HepG2 (cell line): ENCODE measurements around the gene SYNDIG1. TPM values are rescaled to one million over a fixed set of nuclear protein-coding genes. Genes with fewer than 3 reads are reported as not detected.

Experiments used
- ATAC-seq: fragments of 200-7000 bp; cut with Tn5 transposase; 3 replicates; pipeline ENCODE4 v1.9.1; 2020; ENCODE audit warnings: mild to moderate bottlenecking, moderate library complexity
- BruUV-seq: library from RNA; stranded (reverse); fragments of 400-500 nt; replicated peaks from 2 replicates; lab custom pipeline; 2021; lab: Mats Ljungman, UMichigan
- CTCF ChIA-PET: fragments of 300-600 bp; formaldehyde crosslinking; extraction: SDS; loops from one replicate; lab custom pipeline; 2021; ENCODE audit warnings: low total read pairs, inconsistent platforms, low intra/inter-chr PET ratio; lab: Yijun Ruan, JAX
- POLR2A ChIA-PET: fragments of 350-600 bp; sonication (Branson Sonifier 250); formaldehyde crosslinking; loops from one replicate; lab custom pipeline; 2020; ENCODE audit warnings: antibody characterized with exemption, inconsistent platforms; lab: Yijun Ruan, JAX
- DNase-seq: peaks from one replicate; pipeline ENCODE4 v3.0.0-alpha.2; 2015; ENCODE audit warnings: low spot score
- FAIRE-seq: peaks from 3 replicates; lab custom pipeline; 2011; peaks lifted over from hg19 to GRCh38; lab: Jason Lieb, UNC
- H2AFZ ChIP-seq: one replicate; pipeline ENCODE4 v1.6.1; 2011; ENCODE audit warnings: low read length, inconsistent platforms
- H3K27ac ChIP-seq: fragments of 300-600 bp; 3 replicates; pipeline ENCODE4 v1.8.0; 2011; ENCODE audit warnings: mixed run types, mild to moderate bottlenecking, mixed read lengths, low read length, inconsistent platforms; ENCODE audit not compliant: insufficient read depth; ENCODE audit errors: extremely low read length
- H3K27me3 ChIP-seq, 2 experiments: fragments of 200-600 bp in 1 of 2; 2 replicates in 1 of 2; 3 replicates in 1 of 2; pipeline versions ENCODE4 v1.6.0 to v1.8.0; 2011; ENCODE audit warnings: low read length in 2 of 2, mild to moderate bottlenecking in 2 of 2, moderate library complexity in 2 of 2, inconsistent platforms in 1 of 2; ENCODE audit not compliant: insufficient read depth in 2 of 2, control insufficient read depth in 1 of 2
- H3K36me3 ChIP-seq, 2 experiments: fragments of 200-600 bp in 1 of 2; replicated peaks in 1 of 2; 2 replicates in 1 of 2; 3 replicates in 1 of 2; pipeline versions ENCODE4 v1.5.1 to v1.8.0; 2011; ENCODE audit warnings: low read length in 2 of 2, inconsistent platforms in 1 of 2; ENCODE audit not compliant: insufficient read depth in 2 of 2, control insufficient read depth in 1 of 2
- H3K4me1 ChIP-seq: 2 replicates; pipeline ENCODE4 v1.5.1; 2012; ENCODE audit warnings: low read length, inconsistent platforms; ENCODE audit not compliant: insufficient read depth
- H3K4me2 ChIP-seq: 2 replicates; pipeline ENCODE4 v1.6.0; 2011; ENCODE audit warnings: low read depth, low read length, inconsistent platforms
- H3K4me3 ChIP-seq, 3 experiments: fragments of 200-600 bp in 1 of 3; sonication (generic), shearing (Covaris generic) in 1 of 3; replicated peaks in 1 of 3; 2 replicates each; pipeline ENCODE4 v1.5.1; 2011 to 2016; ENCODE audit warnings: low read length in 3 of 3, inconsistent platforms in 2 of 3, low read depth in 2 of 3, mild to moderate bottlenecking in 2 of 3, control low read depth in 1 of 3, mixed read lengths in 1 of 3; ENCODE audit not compliant: insufficient read depth in 1 of 3
- H3K79me2 ChIP-seq: one replicate; pipeline ENCODE4 v1.6.1; 2011; ENCODE audit warnings: low read length, inconsistent platforms; ENCODE audit not compliant: insufficient read depth
- H3K9ac ChIP-seq: 2 replicates; pipeline ENCODE4 v1.6.0; 2011; ENCODE audit warnings: mild to moderate bottlenecking, low read depth, low read length, inconsistent platforms; ENCODE audit not compliant: insufficient read depth
- H3K9me3 ChIP-seq: 2 replicates; pipeline ENCODE4 v1.5.1; 2012; ENCODE audit warnings: mild to moderate bottlenecking, low read length
- H4K20me1 ChIP-seq: 2 replicates; pipeline ENCODE4 v1.6.0; 2011; ENCODE audit warnings: inconsistent platforms, mild to moderate bottlenecking, low read length, moderate library complexity; ENCODE audit not compliant: insufficient read depth
- ARID3A ChIP-seq: IDR thresholded peaks from 2 replicates; pipeline ENCODE4 v1.6.1; 2012; ENCODE audit warnings: low read depth, low read length, improper control_type of control experiment
- HNRNPH1 ChIP-seq: fragments of 200-400 bp; formaldehyde crosslinking; optimal IDR thresholded peaks from 2 replicates; pipeline ENCODE3; 2017; ENCODE audit warnings: mild to moderate bottlenecking, low read depth, low read length
- KDM5B ChIP-seq: sonication (generic); formaldehyde crosslinking; IDR thresholded peaks from 2 replicates; pipeline ENCODE4 v1.4.0; 2020; ENCODE audit warnings: missing genetic modification reagents, mild to moderate bottlenecking, borderline replicate concordance
- NFIC ChIP-seq: IDR thresholded peaks from 2 replicates; pipeline ENCODE4 v1.6.1; 2012; ENCODE audit warnings: mild to moderate bottlenecking, low read length, inconsistent platforms
- NR2C2 ChIP-seq: sonication (generic); formaldehyde crosslinking; IDR thresholded peaks from 2 replicates; pipeline ENCODE4 v1.4.0; 2020; ENCODE audit warnings: missing genetic modification reagents, mild to moderate bottlenecking, moderate library complexity, borderline replicate concordance
- SETDB1 ChIP-seq: sonication (generic); formaldehyde crosslinking; IDR thresholded peaks from 2 replicates; pipeline ENCODE4 v1.5.1; 2020; ENCODE audit warnings: missing genetic modification reagents, mild to moderate bottlenecking, borderline replicate concordance
- SNRNP70 ChIP-seq: fragments of 200-400 bp; formaldehyde crosslinking; IDR thresholded peaks from 2 replicates; pipeline ENCODE4 v1.6.1; 2017; ENCODE audit warnings: mild to moderate bottlenecking, low read depth, low read length, moderate library complexity
- ZBTB37 ChIP-seq: sonication (generic); formaldehyde crosslinking; IDR thresholded peaks from 2 replicates; pipeline ENCODE4 v1.4.0; 2020; ENCODE audit warnings: mild to moderate bottlenecking, missing genetic modification reagents
- ZBTB8A ChIP-seq: sonication (generic); formaldehyde crosslinking; IDR thresholded peaks from 2 replicates; pipeline ENCODE4 v1.4.0; 2020; ENCODE audit warnings: mild to moderate bottlenecking, low read depth, missing genetic modification reagents, borderline replicate concordance
- WGBS: methylation state at CpG from one replicate; pipeline ENCODE4 v1.1.6; 2017; ENCODE audit warnings: low lambda C conversion rate; 5-methylcytosine and 5-hydroxymethylcytosine counted together
- in situ Hi-C: cut with HindIII; loops from 2 replicates; pipeline ENCODE4 v1.10.0; 2017; ENCODE audit warnings: low pct_unique_long_range_greater_than_20kb; ENCODE audit not compliant: extremely low pct_ligation_motif_present
- intact Hi-C: fragments of 100-400 bp; cut with micrococcal nuclease; formaldehyde crosslinking; loops from one replicate; pipeline ENCODE4 v1.10.0; 2022; ENCODE audit not compliant: unreplicated experiment
- polyA plus RNA-seq, 8 experiments: library from polyadenylated mRNA; depleted of rRNA in 3 of 8; stranded (reverse) in 7 of 8; unstranded in 1 of 8; fragments of >200 nt; fragmentation: Illumina TruSeq in 4 of 8; extraction: Trizol in 4 of 8; gene quantifications; 2 replicates each; pipeline versions ENCODE4 v1.2.1 to v1.2.3, GENCODE V29; 2011 to 2016; ENCODE audit warnings: low read depth in 4 of 8, missing spikeins in 1 of 8, mixed read lengths in 1 of 8; ENCODE audit not compliant: insufficient read depth in 1 of 8
- total RNA-seq, 5 experiments: library from RNA; depleted of rRNA; stranded (reverse); fragments of >200 nt; fragmentation: Illumina TruSeq; extraction: Trizol; gene quantifications; 2 replicates each; pipeline ENCODE4 v1.2.3, GENCODE V29; 2016; ENCODE audit warnings: low read depth in 1 of 5
- TF ChIP-seq, protein P1 (sequence below): sonication (generic); formaldehyde crosslinking; IDR thresholded peaks from 2 replicates; pipeline ENCODE4 v1.5.0; 2020; ENCODE audit warnings: missing genetic modification reagents

SYNDIG1 gene
- total and polyA plus RNA-seq, 2 of the 13 experiments (the other 11 are each of a cell fraction or from before 2014, with no cell fraction given) = not detected

- TF ChIP-seq ZBTB37 (CRISPR knock-in tag) = no peak
- no peak for TF ChIP-seq HNRNPH1
Measured at GRCh38 chr20:24676978-24677370, 207.5 kb downstream of the SYNDIG1 start (continued).

GRCh38 chr20:24677626-24678315 lies 208.3 kb downstream of the SYNDIG1 start:
- no peak overlapping the region for H2AFZ ChIP-seq
- peaks cover 4 to 25% of the 10 kb centered on the region in 2 experiments; a peak in 2 of 5 replicates for H3K27me3 ChIP-seq
- intact Hi-C loops (no loop called here), in situ Hi-C loops (no loop called here)
- no peak overlapping the region for H3K4me2 ChIP-seq
- ChIA-PET POLR2A (no interaction called here), CTCF (no interaction called here)
- H3K36me3 ChIP-seq = no peaks in the 10 kb centered on the region
- no peak for ATAC-seq
- H3K4me3 ChIP-seq = no peak overlapping the region
- H3K4me1 ChIP-seq = no peaks in the 10 kb centered on the region
- no peak for FAIRE-seq
- TF ChIP-seq SETDB1 (CRISPR knock-in tag) = no peak
- TF ChIP-seq, protein P1, sequence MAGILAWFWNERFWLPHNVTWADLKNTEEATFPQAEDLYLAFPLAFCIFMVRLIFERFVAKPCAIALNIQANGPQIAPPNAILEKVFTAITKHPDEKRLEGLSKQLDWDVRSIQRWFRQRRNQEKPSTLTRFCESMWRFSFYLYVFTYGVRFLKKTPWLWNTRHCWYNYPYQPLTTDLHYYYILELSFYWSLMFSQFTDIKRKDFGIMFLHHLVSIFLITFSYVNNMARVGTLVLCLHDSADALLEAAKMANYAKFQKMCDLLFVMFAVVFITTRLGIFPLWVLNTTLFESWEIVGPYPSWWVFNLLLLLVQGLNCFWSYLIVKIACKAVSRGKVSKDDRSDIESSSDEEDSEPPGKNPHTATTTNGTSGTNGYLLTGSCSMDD = no peak
- no peak for TF ChIP-seq KDM5B (CRISPR knock-in tag)
- no peak for TF ChIP-seq NR2C2
- no peak for TF ChIP-seq ARID3A
- no peak for TF ChIP-seq SNRNP70
- no peak for TF ChIP-seq NFIC
- no peak for TF ChIP-seq ZBTB8A
- H3K79me2 ChIP-seq = no peaks in the 10 kb centered on the region
- H3K9me3 ChIP-seq = no peaks in the 10 kb centered on the region
- H4K20me1 ChIP-seq = no peaks in the 10 kb centered on the region
- no peak for DNase-seq
- no peak overlapping the region for H3K27ac ChIP-seq
- WGBS = 9% methylated on average over 9 of the region's 9 CpGs
- no peak overlapping the region for H3K9ac ChIP-seq
- BruUV-seq = no TSS peak
